GM19328 (cell line): ENCODE results near the gene IL1B.
A peak's percentile ranks its signal among the peaks of the same experiment; 100 is the strongest.

Experiments
- ATAC-seq: cut with Tn5 transposase; IDR thresholded peaks from one replicate; pipeline ENCODE4 v1.9.1; 2021; ENCODE audit warnings: mild to moderate bottlenecking, moderate library complexity; ENCODE audit not compliant: unreplicated experiment

The IL1B gene

GRCh38 chr2:112830682-112831512, 5.7 kb downstream of the IL1B start:
- ATAC-seq: no peak

- ATAC-seq: no peak
Measured at GRCh38 chr2:112829961-112830681, 6.5 kb downstream of the IL1B start.

- no peak for ATAC-seq
Measured at GRCh38 chr2:112829101-112829960, 7.2 kb downstream of the IL1B start.

GRCh38 chr2:112828251-112828691, 8.3 kb downstream of the IL1B start:
- ATAC-seq: no peak

- no peak for ATAC-seq
Measured at GRCh38 chr2:112827604-112828185, 8.9 kb downstream of the IL1B start.

GRCh38 chr2:112827009-112827408, 9.6 kb downstream of the IL1B start:
- ATAC-seq: no peak

GRCh38 chr2:112825706-112826105, 10.9 kb downstream of the IL1B start:
- ATAC-seq: no peak

- ATAC-seq: no peak
Measured at GRCh38 chr2:112824694-112825085, 11.9 kb downstream of the IL1B start.

GRCh38 chr2:112821682-112822081, 14.9 kb downstream of the IL1B start:
- no peak for ATAC-seq

- peak; percentile 56 for ATAC-seq
Measured at GRCh38 chr2:112821142-112821541, 15.4 kb downstream of the IL1B start.

- no peak for ATAC-seq
Measured at GRCh38 chr2:112820343-112820742, 16.2 kb downstream of the IL1B start.

- ATAC-seq: no peak
Measured at GRCh38 chr2:112819081-112819480, 17.5 kb downstream of the IL1B start.

GRCh38 chr2:112818094-112818902, 18.3 kb downstream of the IL1B start:
- ATAC-seq: no peak

- ATAC-seq: no peak
Measured at GRCh38 chr2:112817082-112817689, 19.4 kb downstream of the IL1B start.

GRCh38 chr2:112814278-112814677, 22.3 kb downstream of the IL1B start:
- ATAC-seq: no peak

GRCh38 chr2:112813280-112813966, 23.2 kb downstream of the IL1B start:
- no peak for ATAC-seq

GRCh38 chr2:112812318-112813267, 24.0 kb downstream of the IL1B start:
- no peak for ATAC-seq

- ATAC-seq: no peak
Measured at GRCh38 chr2:112811841-112812306, 24.7 kb downstream of the IL1B start.
